GM15510 (cell line): Measurements from ENCODE around the gene C2orf66.

ENCODE experiments used
- POLR2A ChIP-seq: IDR thresholded peaks from 3 replicates; pipeline ENCODE4 v1.6.1; 2011; ENCODE audit warnings: borderline replicate concordance; ENCODE audit not compliant: insufficient read length; ENCODE audit errors: extremely low read depth

C2orf66 gene

DNA sequence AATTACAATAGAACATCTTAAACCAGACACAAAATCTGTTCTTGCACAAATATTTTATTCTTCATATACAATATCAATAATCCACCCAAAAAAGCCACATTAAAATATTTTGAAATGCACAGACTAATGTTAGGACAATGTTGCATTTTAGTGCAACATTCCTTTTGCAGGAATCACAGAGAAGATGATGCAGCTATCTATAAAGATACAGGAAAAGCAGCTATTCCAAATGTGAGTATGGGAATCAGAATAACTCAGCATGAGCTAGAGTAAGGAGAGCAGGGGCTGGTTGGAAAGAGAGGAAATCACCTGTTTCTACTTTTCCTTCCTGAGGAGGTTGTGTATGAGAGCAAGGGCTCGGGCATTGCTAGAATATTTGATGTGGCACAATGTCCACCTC, 4.8 kb downstream of the C2orf66 start:
- TF ChIP-seq POLR2A = no peak

DNA sequence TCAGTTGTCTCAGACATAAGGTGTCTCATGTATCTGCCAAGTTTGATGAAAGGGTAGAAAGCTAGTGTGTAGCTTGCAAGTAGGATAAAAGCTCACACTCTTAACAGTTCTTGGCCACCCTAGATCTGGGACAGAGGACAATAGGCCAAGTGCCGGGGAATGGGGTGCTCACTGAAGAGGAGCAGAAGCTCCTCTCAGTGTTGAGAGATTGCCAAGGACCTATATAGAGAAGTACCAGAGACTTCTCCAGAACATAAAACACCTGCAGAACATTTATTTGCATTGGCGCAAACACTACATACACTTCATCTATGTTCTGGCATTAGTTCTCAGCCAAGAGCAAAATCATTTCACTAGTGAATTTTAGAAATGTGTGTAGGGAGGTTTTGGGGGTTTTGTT, 6.8 kb downstream of the C2orf66 start:
- TF ChIP-seq POLR2A = no peak

DNA sequence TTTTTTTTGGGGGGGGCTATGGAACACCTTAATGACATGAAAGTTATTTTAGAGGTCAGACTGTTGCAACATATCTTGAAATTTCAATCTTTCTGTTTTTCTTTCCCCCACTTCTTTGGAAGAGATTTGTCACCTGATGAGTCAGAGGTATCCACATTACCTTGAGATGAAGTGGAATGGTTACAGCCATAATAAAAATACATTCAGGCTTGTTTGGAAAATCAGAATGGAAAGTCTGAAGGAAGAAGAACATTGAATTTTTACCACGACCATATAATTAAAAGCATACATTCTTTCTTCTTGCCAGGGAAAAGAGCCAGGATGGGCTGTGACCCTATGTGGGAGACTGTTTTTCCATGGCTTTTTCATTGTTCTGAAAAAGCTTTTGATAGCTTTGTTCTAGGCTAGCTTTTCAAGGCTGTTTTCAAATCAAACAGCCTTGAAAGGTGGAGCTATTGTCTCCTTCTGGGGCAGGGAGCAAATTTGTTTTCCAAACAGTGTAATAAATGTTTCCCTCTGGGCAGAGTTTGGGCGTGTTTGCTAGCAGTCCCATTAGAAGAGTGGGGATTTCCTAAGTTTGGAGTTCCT, 7.4 kb downstream of the C2orf66 start:
- TF ChIP-seq POLR2A = no peak

DNA sequence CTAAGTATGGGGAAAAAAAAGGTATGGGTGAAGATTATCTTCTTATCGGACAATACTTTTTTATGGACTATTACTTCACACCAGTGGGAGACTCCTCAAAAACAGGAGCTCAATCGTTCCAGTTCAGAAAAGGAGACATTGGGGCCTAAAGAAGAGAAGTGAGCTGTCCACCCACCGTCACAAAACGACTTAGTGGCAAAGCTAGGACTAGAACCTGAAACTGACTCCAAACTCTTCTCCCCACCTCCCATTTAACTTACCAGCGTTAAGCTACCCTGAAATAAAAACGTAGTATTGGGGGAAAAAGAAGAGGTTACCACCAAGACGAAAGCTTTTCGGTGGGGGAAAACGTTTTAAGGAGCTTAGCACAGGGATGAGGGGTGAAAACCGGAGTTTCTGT, 10.2 kb downstream of the C2orf66 start:
- TF ChIP-seq POLR2A = no peak

DNA sequence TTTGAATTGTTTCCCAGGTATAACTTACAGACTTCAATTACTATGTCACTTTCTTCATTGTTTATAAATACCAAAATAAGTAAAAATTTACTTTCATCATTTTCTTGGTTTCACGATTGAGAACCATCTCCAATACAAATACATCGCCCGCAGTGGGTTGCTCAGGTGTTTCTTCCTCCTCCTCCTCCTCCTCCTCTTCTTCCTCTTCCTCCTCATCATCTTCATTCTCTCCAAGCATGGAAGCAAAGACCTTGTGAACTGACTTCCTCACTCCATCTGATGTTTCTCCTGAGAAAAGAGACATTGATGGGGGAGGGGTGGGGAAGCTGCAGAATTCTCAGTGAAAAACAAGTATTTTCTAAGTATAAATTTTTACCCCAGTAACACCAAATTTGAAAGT, 16.3 kb downstream of the C2orf66 start:
- no peak for TF ChIP-seq POLR2A

DNA sequence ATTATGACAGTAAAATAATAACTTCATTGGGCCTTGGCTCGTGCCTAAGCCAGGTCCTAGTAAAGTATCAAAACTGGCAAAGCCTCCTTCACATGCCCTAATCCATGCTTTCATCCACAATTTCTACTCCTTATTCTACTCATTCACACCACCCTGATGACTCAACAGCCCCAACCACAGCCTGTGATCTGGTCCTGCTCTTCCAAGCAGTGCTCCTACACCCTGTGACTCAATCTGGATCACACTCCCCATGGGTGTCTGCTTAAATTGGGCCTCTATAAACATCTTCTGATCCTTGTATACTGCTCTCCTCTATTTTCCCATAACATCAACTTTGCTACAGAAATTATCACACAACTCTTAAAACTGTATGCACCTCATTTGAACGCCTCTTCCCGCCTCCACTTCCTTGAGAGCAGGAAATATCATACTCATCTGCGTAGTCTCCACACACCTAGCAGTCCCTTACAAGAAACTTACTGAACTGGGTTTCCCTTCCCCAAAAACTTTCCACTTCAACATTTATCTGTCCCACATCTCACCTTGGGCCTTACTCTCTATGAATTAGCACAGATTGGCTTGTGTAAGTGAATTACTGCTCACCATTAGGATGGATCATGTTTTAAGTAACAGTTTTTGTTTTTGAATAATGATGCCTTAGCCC, 25.6 kb downstream of the C2orf66 start:
- no peak for TF ChIP-seq POLR2A

DNA sequence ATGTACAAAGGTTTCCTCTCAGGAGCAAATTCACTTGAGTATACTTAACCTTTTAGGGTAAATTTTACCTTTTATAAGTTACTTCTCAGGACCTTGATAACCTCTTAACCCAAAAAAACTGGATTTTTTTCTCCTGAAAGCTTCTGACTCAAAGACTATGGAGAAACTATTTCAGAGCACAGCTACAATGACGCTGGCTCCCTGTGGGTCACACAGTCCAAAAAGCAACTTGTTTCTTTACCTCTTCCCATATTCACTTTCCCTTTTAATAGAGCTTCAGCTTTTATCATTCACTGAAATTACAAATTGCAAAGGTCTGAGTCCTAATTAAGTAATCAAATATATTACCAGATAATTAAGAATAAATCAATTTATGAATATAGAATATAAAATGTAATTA, 42.1 kb downstream of the C2orf66 start:
- TF ChIP-seq POLR2A = no peak

DNA sequence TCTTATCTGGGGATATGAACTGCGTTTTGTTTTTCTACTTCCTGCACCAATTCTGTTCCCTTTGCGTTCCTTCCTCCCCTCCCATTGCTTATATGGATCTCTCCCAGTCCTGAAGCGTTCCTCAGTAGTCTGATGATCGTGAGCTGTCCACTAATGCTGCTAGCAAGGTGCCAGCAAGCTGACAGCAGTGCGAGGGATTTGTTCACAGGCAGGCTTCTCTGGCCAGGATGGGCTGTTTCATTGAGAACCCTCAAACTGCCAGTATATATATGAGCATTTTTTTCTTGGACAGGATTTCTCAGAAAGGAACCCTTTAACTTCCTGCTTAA, 49.8 kb downstream of the C2orf66 start:
- TF ChIP-seq POLR2A = no peak

DNA sequence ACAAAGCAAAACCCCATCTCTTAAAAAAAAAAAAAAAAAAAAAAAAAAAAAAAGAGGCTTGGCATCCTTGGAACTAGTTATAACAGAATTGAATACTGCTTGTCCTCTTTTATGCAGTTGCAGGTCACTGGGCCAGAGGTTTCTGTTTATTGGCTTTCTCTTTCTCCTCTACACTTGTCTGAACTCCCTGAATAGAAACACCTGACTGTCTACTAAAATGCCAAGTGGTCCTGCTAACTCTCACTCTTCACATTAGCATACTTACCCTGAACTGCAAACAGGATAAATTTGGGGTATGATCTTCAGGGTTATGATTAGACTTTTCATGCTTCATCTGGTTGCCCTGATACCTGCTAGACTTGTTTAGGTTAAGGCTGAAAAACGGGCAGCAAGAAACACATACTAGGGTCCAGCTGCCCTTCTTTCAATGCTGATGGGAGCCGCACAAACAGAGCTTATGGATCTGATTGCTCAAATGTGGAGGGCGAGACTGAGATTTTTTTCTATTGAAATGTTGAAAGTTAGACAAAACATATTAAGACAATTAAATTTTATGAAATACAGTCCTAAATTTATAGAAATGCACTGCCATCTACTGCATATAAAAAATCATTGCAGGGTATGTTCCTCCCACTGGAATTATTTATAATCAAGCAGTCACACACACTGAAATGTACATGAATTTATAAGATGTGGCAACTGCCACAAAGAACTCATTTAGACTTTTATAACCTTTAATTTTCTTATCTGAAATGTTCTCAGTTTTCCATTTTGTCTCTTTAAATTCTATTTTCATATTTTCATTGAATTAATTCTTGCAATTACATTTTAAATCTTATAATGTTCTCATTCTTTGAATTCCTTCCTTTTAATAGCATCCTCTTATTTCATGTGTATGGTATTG, 50.4 kb downstream of the C2orf66 start:
- TF ChIP-seq POLR2A = no peak
